Activated CD8-positive, alpha-beta memory T cell treated with anti-CD3 and anti-CD28 coated beads, Interleukin-2, amount 50 U/mL, for 24 hours (primary cell): ENCODE measurements around the gene MOB3B.
"Not testable (repeated sequence)": the region's sequence is repeated elsewhere in the genome, so short reads cannot be mapped to it uniquely, and the experiment has no call there.

ENCODE experiments used
- DNase-seq: peaks from one replicate; pipeline ENCODE4 v3.0.0-alpha.2; 2020; ENCODE audit errors: extremely low read depth

MOB3B gene

DNA sequence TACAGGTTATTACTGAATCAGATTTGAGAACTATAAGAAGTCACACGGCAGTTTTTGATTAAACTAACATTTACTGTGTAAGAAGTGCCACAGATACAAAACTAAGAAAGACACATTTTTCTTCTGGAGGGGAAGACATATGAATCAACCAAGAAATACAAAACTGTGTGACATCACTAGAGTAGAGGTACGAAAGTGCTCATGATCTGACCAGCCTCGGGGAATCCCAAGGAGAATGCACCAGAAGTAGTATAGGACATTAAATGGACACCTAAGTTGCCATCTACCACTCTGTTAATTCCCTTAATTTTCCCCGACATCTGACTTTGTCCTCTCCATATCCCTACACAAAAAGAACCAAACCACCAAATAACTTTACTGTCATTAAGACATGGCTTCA is 10.8 kb downstream of the MOB3B start:
- DNase-seq = no peak

DNA sequence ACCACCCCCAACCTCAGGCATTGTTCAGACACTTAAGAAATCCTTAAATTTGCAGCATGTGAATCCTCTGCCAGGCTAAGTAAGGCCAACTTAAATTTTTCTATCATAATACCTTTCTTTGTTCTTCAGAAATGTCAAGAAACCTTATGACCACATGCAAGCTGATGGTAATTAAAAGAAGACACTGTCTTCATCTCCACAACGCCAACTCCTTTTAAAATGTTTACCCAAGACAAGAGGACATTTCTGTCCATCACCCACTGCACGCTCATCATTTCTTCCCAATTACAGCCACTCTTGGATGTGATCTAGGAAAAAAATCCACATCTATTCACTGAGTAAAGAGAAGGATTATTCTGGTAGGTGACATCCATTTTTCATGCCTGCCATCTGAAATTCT is 11.6 kb downstream of the MOB3B start:
- no peak for DNase-seq

DNA sequence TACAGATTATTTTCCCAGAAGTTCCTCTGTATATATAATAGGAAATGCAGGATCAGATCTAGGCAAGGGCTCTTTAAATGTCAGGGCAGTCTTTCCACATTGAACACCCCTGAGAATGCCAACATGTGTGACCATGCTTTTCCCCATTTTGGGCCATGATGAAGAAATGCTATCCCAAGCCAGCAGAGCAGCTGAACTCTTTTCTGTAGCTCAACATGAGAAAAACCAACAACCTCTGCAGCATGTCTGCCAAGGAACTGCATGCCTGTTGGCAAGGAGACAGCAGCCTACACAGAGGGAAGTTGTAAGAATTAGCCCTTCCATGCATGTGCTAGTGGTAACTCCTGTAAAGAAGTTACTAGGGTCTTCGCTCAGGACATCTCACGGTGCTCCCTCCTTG is 15.1 kb downstream of the MOB3B start:
- DNase-seq = no peak

DNA sequence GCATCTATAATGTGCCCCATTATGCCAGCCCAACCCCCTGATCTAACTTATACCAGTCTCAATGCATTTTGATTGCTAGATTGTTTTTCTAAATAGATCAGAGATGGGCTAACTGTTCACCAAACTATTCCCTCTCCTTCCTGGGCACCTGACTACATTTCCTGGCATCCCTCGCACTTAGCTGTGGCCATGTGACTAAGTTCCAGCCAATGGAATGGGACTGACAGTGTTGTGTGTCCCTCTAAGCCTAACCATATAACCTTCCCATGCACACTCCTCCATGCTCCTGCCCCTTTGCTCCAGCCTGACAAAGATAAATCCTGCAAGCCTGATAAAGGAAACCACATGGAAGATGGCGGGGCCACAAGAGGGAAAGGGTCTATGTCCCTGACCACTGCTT is 17.8 kb downstream of the MOB3B start:
- no peak for DNase-seq

DNA sequence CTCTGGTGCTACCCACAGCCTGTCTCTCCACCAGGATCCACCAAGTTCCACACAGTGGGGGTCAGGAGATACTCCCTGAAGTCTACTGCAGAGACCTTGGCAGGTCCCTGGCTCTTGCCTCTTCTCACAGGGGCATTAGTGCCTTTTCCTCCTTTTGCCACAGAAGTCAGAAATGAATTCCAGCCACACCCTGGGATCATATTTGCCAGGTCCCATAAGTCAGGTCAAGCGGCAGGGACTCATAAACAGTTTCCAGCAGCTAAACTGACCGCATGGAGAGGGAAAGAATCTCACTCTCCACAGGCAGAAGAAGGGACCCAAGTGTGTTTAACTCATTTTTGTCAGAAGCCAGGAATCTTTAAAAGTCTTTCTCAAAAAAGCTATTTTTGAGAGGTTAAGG is 18.8 kb downstream of the MOB3B start:
- no peak for DNase-seq

DNA sequence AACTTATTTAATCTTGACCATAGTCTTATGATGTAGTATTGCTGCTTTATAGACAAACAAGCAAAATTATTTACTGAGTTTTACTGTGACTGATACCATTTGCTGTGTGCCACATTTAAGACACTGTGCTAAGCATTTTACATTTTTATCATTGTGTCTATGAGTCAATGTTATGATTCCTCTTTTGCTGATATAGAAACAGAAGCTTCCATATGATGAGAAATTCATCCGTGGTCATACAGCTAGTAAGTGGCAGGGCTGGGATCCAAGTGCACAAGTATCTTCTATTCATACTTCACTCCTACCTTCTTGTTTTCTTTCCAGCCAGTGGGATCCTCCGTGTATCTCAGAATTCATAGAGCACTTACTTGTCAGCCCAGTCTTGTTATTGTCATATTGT is 22.6 kb downstream of the MOB3B start:
- no peak for DNase-seq

DNA sequence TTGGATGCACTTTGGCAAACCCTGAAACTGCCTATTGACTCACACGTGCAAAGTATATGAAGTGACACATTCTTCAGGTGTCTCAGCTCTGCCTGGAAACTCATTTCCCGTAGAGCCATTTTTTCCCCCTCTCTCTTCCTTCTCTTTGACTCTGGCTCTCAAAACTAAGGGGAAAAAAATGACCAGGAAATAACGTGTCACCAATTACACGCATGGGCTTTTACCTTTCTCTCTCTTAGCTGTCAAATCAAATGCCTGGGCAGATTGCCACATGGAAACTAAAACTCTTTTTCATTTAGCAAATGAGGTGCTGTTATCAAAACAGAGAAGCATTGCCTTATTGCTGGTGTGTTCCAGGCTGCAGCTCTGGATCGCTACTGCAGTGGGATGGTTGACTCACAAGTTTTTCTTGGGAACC is 23.9 kb downstream of the MOB3B start:
- DNase-seq = no peak

DNA sequence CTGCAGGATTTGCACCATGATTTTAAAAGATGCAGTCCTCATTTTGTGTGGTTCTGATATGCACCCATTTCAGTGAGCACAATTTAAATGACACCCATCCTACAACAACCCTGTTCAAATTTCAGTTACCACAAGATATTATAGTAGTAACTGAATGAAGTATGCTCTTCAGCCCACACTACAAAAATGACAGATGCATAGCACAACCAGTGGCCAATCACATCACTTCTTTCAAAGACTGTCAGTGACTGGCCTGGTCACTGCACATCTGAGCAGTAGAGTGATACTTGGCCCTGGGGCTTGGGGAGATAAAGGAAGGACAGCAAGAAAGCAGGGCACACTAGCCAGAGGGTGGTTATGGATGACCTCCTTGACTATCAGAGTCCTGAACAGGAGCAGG is 25.4 kb downstream of the MOB3B start:
- no peak for DNase-seq

DNA sequence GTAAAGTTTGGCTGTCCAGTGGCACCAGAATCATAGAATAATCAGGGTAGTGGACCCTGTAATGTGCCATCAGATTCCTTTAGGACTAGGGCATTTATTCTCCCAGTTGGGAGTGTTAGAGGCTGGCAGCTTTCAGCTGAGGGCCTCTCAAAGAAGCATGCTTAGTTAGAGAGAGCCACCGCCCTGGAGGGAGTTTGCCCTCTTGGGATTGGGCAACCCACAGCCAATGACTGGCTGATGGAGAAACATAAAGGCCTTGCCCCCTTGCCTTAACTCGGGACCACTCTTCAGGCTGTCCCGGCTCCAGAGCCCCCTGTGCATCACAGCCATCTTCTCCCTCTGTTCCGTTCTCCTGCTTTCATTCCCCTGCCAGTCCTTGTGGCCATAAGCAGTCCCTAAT is 26.0 kb downstream of the MOB3B start:
- no peak for DNase-seq

DNA sequence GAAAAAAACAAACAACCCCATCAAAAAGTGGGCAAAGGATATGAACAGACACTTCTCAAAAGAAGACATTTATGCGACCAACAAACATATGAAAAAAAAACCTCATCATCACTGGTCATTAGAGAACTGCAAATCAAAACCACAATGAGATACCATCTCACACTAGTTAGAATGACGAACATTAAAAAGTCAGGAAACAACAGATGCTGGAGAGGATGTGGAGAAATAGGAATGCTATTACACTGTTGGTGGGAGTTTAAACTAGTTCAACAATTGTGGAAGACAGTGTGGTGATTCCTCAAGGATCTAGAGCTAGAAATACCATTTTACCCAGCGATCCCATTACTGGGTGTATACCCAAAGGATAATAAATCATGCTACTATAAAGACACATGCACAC is 28.7 kb downstream of the MOB3B start:
- DNase-seq = not testable (repeated sequence)

DNA sequence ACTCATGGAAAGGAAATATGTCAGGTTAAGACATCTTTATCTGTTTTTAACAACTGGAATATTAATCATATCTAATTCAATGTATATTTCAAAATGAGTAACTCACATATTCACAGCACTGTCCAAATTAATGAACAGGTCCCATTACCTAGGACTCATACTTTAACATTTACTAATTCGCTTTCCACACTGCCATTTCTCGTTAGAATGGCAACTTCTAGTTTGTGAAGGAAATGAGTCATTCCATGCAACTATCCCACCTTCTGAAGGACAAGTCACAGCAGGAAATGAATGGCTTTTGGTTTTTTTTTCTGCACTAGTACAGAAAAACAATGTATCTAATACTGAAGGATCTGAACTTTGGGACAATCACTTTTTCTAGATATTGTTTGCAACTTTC is 30.2 kb downstream of the MOB3B start:
- no peak for DNase-seq

DNA sequence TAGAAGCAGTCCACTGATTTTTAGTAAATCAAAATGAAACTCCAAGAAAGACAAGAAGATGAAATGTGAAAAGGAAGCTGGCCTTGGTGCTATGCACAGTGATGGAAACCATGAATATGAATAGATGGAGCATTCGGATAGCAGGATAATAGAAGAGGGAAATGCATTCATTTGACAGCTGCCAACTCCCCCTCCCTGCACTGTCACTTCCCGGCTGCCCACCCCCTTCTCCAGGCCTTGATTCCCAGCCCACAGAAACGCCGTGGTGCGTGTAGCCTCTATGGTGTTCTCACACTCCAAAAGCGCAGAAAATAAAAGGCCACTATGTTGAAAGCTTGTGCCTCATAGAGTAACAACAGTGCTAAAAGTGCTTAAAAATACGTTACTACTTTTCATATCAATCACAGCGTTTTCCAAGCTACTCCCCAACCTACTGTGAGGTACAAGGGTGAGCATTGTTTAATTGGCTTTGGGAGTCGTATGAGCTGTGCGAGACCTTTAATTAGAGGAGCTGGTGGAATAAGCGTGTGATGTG is 31.7 kb downstream of the MOB3B start:
- DNase-seq = no peak

DNA sequence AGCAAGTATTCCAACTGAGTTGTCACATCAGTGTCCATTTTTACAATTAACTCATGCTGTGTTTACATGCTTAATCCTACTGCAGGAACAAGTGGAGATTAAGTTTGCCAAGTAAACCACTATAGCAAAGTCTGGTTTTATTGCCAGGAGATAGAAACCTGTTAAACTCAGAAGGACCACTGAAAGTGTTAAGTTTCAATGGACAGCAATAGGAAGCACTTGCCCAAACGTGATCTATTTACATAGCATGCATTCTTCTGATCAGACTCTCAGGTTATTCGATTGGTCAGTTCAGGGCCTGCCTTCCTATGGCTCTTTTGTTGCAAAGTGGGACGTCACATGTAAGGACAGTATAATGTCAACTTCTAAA is 33.5 kb downstream of the MOB3B start:
- DNase-seq = no peak

DNA sequence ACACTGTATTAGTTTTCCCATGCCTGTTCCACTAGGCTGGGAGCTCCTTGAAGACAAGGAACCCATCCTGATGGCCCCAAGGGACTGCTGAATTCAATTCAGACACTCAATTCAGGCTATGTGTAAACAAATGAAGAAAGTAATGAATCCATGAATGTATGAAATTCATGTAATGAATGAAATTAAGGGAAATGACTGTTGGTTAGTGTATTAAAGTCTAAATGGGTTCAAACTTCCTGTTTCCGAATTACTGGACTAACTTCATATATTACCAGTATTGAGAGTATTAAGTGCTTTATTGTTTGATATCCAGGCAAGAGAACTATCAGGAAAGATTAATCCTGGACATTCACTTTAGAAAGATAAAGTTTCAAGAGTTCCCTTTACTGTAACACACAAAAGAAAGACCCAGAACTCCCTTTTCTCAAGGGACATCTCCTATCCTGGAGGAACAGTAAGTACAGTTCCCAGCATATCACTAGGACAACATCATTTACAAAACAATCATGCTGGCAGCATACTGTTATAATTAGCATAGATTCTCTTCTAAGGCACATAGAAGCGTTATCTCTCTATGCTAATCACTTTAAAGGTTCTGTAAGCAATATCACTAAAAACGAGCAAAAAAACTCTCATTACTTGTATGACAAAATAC is 34.0 kb downstream of the MOB3B start:
- no peak for DNase-seq

DNA sequence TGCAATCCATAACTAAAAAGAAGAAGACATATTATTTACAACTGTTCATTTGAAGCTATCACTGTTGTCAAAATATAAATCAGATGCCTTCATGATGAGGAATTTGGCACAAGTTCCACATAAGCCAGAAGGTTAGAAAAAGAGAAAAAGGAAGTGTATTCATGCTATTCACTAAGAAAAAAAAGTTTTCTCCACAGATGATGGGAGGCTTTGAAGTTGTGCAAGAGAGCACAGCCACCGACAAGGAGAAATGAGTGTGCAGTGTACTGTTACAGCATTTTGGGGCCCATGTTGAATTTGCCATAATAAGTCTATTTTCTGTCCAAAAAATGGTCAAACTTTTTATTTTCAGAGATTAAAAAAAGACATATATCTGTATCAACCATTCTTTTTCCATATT is 38.5 kb downstream of the MOB3B start:
- DNase-seq = no peak

DNA sequence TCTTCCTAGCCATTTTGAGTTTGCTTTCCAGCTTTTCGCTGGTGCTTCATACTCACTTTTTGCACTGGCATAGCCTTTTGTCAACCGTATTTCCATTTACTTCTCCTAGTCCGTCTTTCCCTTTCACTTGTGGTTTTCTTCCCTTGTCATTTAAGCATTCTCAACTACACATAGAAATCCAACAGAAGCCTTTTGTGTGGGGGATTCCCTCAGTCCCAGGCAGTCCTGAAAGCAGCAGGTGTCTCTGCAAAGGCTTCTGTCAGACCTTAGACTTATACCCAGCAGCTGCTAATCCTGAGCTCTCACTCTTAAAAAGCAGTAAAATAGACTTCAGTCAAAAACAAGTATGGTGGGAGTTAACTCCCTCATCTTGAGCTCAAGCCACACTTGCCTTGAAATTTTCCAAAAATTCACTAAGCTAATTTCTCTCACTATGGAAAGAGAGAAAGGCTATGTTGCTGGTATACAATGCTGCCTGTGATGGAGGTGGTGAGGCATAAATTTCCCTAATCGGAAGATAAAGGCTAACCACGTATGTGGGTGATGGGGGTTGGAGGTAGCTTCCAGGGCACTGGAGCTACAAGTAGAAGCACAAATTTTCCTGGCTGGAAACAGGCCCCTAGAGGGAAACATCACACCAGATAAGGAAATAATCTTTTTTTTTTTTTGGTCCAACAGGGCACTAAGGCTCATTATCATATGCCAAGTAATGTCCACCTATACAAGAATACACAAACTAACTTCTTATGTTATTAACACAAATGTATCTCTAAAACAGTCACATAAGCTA is 40.3 kb downstream of the MOB3B start:
- DNase-seq = no peak

DNA sequence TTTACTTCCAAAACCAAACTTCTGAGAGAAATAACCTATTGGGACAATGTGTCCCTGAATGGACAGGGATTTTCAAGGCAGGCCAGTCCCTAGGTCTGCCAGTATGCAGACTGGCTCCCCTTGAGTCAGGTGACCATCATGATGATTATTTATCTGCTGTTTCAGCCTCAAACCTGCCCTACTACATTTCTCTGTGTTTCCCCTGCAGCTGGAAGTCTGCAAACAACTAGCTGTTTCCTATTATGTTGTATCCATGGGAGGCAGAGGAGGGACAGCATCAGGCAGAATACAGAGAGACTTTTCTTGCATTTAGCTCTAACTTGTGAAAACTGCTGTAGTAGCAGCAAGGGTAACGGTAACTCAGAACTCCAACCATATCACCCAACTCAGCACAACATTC is 41.7 kb downstream of the MOB3B start:
- DNase-seq = no peak

DNA sequence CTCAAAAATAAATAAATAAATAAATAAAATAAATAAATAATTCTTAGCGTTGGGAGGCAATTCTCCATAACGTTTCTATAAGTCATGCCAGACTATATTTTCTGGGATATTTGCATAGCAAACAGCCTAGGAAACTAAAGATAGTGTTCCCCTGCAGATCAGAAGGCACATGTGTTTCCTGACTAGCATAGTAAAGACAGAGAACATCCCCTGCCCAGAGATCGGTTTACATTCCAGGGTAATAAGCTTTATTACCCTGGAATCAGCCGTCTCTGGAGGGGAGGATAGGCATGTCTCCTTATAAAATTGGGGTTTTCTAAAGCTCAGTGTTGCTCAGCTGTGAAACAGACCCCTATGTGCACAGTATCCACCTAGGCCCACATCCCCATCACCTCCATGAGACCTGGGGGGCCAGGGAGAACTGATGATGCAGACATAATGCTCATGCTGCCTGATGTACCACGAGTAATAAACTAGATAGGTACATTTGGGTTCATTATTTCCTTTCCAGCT is 42.4 kb downstream of the MOB3B start:
- no peak for DNase-seq

DNA sequence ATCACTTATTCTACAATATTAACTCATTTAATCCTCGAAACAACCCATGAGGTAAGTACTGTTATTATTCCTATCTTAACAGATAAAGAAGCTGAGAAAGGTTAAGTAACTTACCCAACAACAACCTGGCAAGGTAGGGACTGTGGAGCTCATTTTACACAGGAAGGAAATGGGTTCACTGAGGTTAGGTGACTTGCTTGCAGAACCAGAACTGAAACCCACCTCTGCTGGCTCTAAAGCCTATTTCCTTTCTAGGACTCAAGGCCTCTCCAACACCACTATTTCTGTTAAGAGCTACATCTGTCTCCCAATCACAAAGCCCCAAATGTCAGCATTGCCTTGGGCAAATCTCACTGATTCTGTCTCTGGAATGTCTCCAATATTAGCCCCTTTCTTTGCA is 44.5 kb downstream of the MOB3B start:
- DNase-seq = no peak

DNA sequence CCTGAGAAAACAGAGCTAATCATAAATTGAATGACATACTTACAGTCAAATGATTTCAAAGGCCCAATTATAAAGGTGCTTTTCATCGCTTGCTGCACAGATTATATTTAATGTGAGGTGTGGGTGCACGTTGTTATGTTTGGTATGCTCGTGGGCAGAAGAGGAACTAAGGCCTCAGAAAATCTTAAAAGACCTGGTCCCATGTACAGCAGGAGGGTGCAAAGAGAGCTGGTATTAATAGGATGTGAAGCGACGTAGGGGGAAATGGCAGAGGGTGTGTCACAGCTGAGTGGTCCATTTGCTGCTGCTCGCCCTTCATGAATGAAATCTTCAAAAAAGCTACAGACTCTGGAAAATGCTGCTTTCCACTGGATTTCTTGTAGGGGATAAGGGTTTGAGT is 46.0 kb downstream of the MOB3B start:
- DNase-seq = no peak

DNA sequence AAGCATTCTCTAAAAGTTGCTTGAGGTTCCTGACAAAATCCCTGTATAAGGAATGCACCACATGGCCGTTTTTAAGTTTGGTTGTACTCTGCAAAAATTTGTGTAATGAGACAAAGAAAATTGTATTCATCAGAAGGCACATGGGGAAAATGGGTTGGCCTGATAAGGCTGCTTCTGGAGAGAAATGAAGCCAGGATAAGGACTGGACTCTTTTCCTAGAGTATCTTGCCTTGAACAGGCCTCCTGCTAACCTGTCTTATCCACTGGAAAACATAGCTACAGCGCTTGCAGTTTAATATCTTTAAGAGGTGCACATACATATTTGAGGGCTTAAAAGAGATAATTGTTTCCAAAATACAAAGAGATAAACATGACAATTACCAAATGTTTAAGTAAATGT is 46.9 kb downstream of the MOB3B start:
- no peak for DNase-seq

DNA sequence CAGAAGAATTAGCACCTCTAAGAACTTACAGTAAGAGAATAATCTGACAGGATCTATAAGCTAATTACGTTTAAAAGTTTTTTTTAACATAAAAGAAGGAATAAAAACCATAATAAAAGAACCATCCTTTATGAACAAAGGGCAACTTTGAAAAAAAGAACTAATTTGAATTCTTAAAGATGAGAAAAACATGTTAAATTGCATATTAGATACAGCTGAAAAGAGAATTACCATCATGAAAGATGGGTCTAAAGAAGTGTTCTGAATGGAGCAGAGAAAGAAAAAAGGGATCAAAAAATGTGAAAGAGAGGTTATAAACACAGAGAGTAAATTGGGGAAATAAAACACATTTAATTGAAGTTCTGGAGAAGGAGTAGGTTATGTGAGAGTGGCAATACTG is 51.3 kb downstream of the MOB3B start:
- DNase-seq = no peak

DNA sequence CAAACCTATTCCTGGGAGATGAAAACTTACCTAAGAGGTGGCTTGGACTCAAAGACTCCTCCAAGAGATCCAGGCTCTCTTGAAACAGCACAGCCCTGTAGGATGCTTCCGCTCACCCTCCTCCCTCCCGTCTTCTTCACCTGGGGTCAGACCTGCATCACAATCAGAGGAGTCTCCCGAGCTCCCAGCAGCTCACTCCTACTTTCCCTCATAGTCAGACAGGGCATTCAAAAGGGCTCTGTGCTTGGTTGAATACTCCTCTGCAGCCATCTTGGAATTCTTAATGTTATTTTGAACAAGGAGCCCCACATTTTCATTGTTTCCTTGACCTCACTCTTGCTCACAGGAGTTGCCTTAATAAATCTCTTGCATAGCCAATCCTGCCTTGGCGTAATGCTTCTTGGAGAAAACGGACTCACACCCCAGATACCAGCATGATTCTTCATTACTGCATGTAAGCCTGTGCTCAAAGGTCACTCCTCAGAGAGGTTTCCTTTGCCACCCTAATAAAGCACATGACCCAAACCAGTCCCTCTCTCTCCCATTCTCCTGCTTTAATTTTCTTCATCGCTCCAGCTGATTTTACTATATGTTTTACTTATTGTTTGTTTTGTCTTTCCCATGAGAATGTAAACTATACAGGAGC is 52.6 kb downstream of the MOB3B start:
- no peak for DNase-seq
